ENCODE results near the gene CBFA2T2. TPM values are rescaled to one million over a fixed set of nuclear protein-coding genes. Genes with fewer than 3 reads are reported as not detected.
"Not testable (repeated sequence)": the region's sequence is repeated elsewhere in the genome, so short reads cannot be mapped to it uniquely, and the experiment has no call there.

The CBFA2T2 gene
- total RNA-seq, 2 experiments from 2014 or later, result 10.2 to 10.9 TPM

GRCh38 chr20:33568868-33569801 lies 79.2 kb downstream of the CBFA2T2 start:
- CTCF ChIA-PET, result interaction anchor here (1.1 kb wide), 1 partner anchor 112 kb away, joined by 4 read pairs; no protein-coding TSS in a partner anchor
- ATAC-seq (no peak), DNase-seq (no peak)
- Mint-ChIP-seq H3K27me3 (no peaks in the 10 kb centered on the region), H3K4me1 (ENCODE audit: low read depth) (peaks cover 25% of the 10 kb centered on the region), H3K4me3 (no peak overlapping the region), H3K36me3 (ENCODE audit: low read depth) (no peaks in the 10 kb centered on the region), H3K9me3 (no peaks in the 10 kb centered on the region), H3K27ac (no peak overlapping the region)
- POLR2A ChIA-PET, result no interaction called here
- TF ChIP-seq, protein P1, sequence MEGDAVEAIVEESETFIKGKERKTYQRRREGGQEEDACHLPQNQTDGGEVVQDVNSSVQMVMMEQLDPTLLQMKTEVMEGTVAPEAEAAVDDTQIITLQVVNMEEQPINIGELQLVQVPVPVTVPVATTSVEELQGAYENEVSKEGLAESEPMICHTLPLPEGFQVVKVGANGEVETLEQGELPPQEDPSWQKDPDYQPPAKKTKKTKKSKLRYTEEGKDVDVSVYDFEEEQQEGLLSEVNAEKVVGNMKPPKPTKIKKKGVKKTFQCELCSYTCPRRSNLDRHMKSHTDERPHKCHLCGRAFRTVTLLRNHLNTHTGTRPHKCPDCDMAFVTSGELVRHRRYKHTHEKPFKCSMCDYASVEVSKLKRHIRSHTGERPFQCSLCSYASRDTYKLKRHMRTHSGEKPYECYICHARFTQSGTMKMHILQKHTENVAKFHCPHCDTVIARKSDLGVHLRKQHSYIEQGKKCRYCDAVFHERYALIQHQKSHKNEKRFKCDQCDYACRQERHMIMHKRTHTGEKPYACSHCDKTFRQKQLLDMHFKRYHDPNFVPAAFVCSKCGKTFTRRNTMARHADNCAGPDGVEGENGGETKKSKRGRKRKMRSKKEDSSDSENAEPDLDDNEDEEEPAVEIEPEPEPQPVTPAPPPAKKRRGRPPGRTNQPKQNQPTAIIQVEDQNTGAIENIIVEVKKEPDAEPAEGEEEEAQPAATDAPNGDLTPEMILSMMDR (IDR thresholded peaks at IDR 0.05), result no peak
- intact Hi-C loops (cut with micrococcal nuclease), result no loop called here

- DNase-seq (no peak), ATAC-seq (no peak)
- no peak overlapping the region for H3K4me3 Mint-ChIP-seq
- no peaks in the 10 kb centered on the region for H3K27me3 Mint-ChIP-seq
- no peaks in the 10 kb centered on the region for H3K9me3 Mint-ChIP-seq
- no peaks in the 10 kb centered on the region for H3K36me3 Mint-ChIP-seq (ENCODE audit: low read depth)
- intact Hi-C loops (cut with micrococcal nuclease), result no loop called here
- TF ChIP-seq, protein P1 (IDR thresholded peaks at IDR 0.05), result no peak
- CTCF ChIA-PET, result no interaction called here
- peaks cover 25% of the 10 kb centered on the region for H3K4me1 Mint-ChIP-seq (ENCODE audit: low read depth)
- no peak overlapping the region for H3K27ac Mint-ChIP-seq
- POLR2A ChIA-PET, result no interaction called here
Measured at GRCh38 chr20:33569802-33570391, 80.0 kb downstream of the CBFA2T2 start.

GRCh38 chr20:33570743-33571142 lies 80.8 kb downstream of the CBFA2T2 start:
- ChIA-PET CTCF (no interaction called here), POLR2A (no interaction called here)
- Mint-ChIP-seq H3K27me3 (no peaks in the 10 kb centered on the region), H3K9me3 (no peaks in the 10 kb centered on the region), H3K36me3 (ENCODE audit: low read depth) (no peaks in the 10 kb centered on the region), H3K4me1 (ENCODE audit: low read depth) (peaks cover 25% of the 10 kb centered on the region), H3K27ac (no peak overlapping the region), H3K4me3 (no peak overlapping the region)
- DNase-seq (no peak), ATAC-seq (no peak)
- intact Hi-C loops (cut with micrococcal nuclease), result no loop called here
- TF ChIP-seq, protein P1 (IDR thresholded peaks at IDR 0.05), result no peak

DNA sequence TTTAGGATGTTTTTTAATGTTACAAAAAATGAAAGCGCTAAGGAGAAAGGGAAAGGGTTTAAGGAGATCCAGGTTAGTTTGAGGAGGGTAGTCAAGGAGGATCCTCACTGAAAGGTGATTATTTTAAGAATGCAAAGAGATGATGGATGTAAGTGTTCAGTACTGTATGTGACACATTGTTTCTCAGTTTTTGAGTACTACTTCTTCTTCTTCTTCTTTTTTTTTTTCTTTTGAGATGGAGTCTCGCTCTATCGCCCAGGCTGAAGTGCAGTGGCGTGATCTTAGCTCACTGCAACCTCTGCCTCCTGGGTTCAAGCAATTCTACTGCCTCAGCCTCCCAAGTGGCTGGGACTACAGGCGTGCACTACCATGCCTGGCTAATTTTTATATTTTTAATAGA lies 83.4 kb downstream of the CBFA2T2 start:
- CTCF ChIA-PET, result not testable (repeated sequence)

GRCh38 chr20:33575282-33575681 lies 85.4 kb downstream of the CBFA2T2 start:
- H3K27me3 Mint-ChIP-seq, result no peaks in the 10 kb centered on the region
- POLR2A ChIA-PET, result no interaction called here
- no peak overlapping the region for H3K27ac Mint-ChIP-seq
- H3K9me3 Mint-ChIP-seq, result no peaks in the 10 kb centered on the region
- TF ChIP-seq, protein P1 (IDR thresholded peaks at IDR 0.05), result no peak
- ATAC-seq (no peak), DNase-seq (no peak)
- intact Hi-C loops (cut with micrococcal nuclease), result no loop called here
- CTCF ChIA-PET, result no interaction called here
- H3K4me1 Mint-ChIP-seq (ENCODE audit: low read depth), result peaks cover 12% of the 10 kb centered on the region
- no peaks in the 10 kb centered on the region for H3K36me3 Mint-ChIP-seq (ENCODE audit: low read depth)
- H3K4me3 Mint-ChIP-seq, result no peak overlapping the region

More for the DNA sequence above, 83.4 kb downstream of the CBFA2T2 start:
- H3K4me3 Mint-ChIP-seq; H3K27me3 Mint-ChIP-seq; H3K36me3 Mint-ChIP-seq (ENCODE audit: low read depth); intact Hi-C loops (cut with micrococcal nuclease); H3K9me3 Mint-ChIP-seq; DNase-seq; ATAC-seq; H3K27ac Mint-ChIP-seq; POLR2A ChIA-PET: not testable (repeated sequence)
- peaks cover 21% of the 10 kb centered on the region for H3K4me1 Mint-ChIP-seq (ENCODE audit: low read depth)
